Activated T-helper 17 cell treated with anti-CD3 and anti-CD28 coated beads, Interleukin-2, amount 50 U/mL, for 72 hours (primary cell): ENCODE measurements around the gene PSMD14. TPM values are rescaled to one million over a fixed set of nuclear protein-coding genes. Genes with fewer than 3 reads are reported as not detected.
"Not testable (repeated sequence)": the region's sequence is repeated elsewhere in the genome, so short reads cannot be mapped to it uniquely, and the experiment has no call there.

Source experiments
- ATAC-seq: fragments of 150-1000 bp; cut with Tn5 transposase; replicated peaks from 2 replicates; pipeline ENCODE4 v1.10.0; 2021; ENCODE audit warnings: mild to moderate bottlenecking, moderate library complexity
- H3K27ac Mint-ChIP-seq: one replicate; pipeline ENCODE4 v1.8.0; 2022; ENCODE audit warnings: mixed read lengths
- H3K27me3 Mint-ChIP-seq: one replicate; pipeline ENCODE4 v1.8.0; 2022; ENCODE audit warnings: mixed read lengths
- H3K36me3 Mint-ChIP-seq: one replicate; pipeline ENCODE4 v1.8.0; 2022; ENCODE audit warnings: low read depth, mild to moderate bottlenecking, mixed read lengths
- H3K4me1 Mint-ChIP-seq: one replicate; pipeline ENCODE4 v1.8.0; 2022; ENCODE audit warnings: mixed read lengths
- H3K4me3 Mint-ChIP-seq: one replicate; pipeline ENCODE4 v1.8.0; 2022; ENCODE audit warnings: mild to moderate bottlenecking, mixed read lengths
- H3K9me3 Mint-ChIP-seq: one replicate; pipeline ENCODE4 v1.8.0; 2022; ENCODE audit warnings: mixed read lengths
- total RNA-seq, 2 donors: library from RNA; stranded (reverse); gene quantifications; one replicate each; pipeline ENCODE4 v1.2.3, GENCODE V29; 2022

The PSMD14 gene
- 100 to 1,000 TPM in 1 of 2 donors, 10 to 100 TPM in 1; 80.1 to 119 TPM for total RNA-seq

GRCh38 chr2:161308178-161308955 is at the start of gene PSMD14:
Gene PSMD14, plus strand, starts transcription at chr2:161308425. Its CDS starts 10,401 bp downstream, at chr2:161318826.
- peak; percentile 95 for ATAC-seq
- Mint-ChIP-seq H3K36me3 (peaks cover 35% of the 10 kb centered on the region), H3K27me3 (no peaks in the 10 kb centered on the region), H3K4me1 (peaks cover 12% of the 10 kb centered on the region), H3K27ac (peak within 1 kb of the TSS; percentile 99), H3K4me3 (peak within 1 kb of the TSS; percentile 98), H3K9me3 (no peaks in the 10 kb centered on the region)

DNA sequence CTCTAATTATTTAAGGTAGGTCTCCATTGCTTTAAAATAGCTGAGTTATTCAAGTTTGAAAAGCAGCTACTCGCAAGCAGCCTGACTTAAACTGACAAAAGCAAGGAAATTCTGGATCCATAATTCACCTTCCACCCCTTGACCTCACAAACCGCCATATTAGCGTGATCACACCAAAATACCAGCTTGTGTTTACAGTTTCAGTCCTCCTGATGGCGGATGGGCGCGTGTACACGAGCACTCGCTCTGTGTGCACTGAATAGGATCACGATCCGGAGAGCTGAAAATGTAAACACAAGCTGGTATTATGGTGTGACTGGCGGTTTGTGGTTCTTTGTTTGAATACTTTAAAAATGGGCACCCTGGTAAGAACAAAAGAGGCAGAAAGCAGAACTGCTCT is 42.4 kb upstream of the PSMD14 start:
- H3K4me1 Mint-ChIP-seq = no peaks in the 10 kb centered on the region
- H3K4me3 Mint-ChIP-seq = no peak overlapping the region
- no peaks in the 10 kb centered on the region for H3K27me3 Mint-ChIP-seq
- H3K27ac Mint-ChIP-seq = no peak overlapping the region
- no peak for ATAC-seq
- no peaks in the 10 kb centered on the region for H3K36me3 Mint-ChIP-seq
- no peaks in the 10 kb centered on the region for H3K9me3 Mint-ChIP-seq

DNA sequence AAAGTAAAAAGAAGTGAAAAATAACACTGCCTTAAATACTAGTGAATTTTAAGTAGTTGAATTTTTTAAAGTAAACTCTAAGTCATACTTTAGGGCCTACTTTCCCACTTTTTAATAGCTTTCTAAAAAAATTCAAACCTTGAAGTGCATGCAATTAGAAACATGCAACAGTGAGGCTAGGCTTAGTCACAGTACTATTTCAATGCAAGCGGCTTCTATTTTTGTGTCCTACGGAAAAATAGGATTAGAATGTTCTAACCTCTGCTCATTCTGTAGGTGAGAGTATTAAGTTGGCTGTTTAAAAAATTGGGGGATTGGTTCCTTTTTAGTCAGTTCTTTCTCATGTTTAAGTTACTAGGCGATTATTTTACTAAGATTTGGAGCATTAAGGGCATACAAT is 39.1 kb upstream of the PSMD14 start:
- Mint-ChIP-seq H3K9me3 (no peaks in the 10 kb centered on the region), H3K27ac (no peak overlapping the region), H3K4me1 (peaks cover 5% of the 10 kb centered on the region), H3K36me3 (no peaks in the 10 kb centered on the region), H3K27me3 (peaks cover 3% of the 10 kb centered on the region), H3K4me3 (no peak overlapping the region)
- ATAC-seq = no peak

GRCh38 chr2:161273038-161273760 is 35.0 kb upstream of the PSMD14 start:
- Mint-ChIP-seq H3K27me3 (peaks cover 3% of the 10 kb centered on the region), H3K4me1 (peaks cover 5% of the 10 kb centered on the region), H3K36me3 (no peaks in the 10 kb centered on the region), H3K9me3 (no peaks in the 10 kb centered on the region), H3K4me3 (no peak overlapping the region), H3K27ac (no peak overlapping the region)
- peak; percentile 57 for ATAC-seq

DNA sequence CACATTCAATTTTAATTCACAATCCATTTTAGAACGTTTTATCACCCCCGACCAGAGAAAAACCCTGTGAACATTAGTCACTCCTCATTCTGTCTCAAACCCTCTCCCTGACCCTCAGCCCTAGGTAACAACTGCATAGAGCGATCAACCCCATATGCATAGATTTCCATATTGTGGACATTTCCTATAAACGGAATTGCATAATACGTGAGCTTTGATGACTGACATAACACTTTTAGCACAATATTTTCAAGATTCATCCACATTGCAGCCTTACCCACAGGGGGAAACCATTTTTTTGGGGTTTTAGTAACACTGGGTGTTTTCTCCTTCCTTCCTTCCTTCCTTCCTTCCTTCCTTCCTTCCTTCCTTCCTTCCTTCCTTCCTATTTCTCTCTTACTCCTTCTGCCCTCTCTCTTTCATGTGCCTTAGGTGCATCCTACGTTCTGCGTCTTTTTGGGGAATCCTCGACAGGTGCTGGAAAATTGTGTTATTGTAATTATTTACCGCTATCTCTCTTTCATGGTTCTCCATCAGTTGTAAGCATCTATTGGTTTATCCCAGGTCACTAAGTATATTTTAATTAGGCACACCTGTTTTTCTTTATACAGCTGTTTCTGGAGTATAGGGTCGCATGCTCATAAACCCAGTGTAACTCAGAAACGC is 29.5 kb upstream of the PSMD14 start:
- H3K27ac Mint-ChIP-seq, H3K27me3 Mint-ChIP-seq, H3K9me3 Mint-ChIP-seq, H3K4me1 Mint-ChIP-seq, ATAC-seq, H3K4me3 Mint-ChIP-seq, H3K36me3 Mint-ChIP-seq: not testable (repeated sequence)

DNA sequence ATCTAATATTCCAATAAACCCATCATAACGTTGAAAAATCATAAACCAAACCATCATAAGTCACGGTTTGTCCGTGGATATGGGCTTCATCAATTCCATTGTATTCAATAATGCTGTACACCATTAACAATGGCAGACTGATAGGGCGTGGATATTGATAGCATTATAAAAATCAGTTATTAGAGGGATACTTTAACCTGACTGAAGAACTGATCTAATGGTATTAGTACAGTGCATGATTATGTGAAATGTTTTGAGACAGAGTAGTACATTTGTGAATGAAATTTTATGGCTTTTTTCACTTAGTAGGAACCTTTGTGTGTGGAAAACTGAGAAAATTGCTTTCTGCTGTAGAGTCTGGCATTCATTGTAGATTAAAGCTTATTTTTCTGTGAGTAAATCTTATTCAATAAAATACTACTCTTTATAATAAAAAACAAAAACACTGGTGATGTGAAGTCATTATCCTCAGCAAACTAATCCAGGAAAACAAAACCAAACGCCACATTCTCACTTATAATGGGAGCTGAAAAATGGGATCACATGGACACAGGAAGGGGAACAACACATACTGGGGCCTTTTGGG is 28.9 kb upstream of the PSMD14 start:
- H3K36me3 Mint-ChIP-seq, H3K4me1 Mint-ChIP-seq, ATAC-seq, H3K27me3 Mint-ChIP-seq, H3K27ac Mint-ChIP-seq, H3K4me3 Mint-ChIP-seq, H3K9me3 Mint-ChIP-seq: not testable (repeated sequence)

GRCh38 chr2:161280906-161281323 is 27.3 kb upstream of the PSMD14 start:
- H3K36me3 Mint-ChIP-seq, H3K9me3 Mint-ChIP-seq, H3K4me3 Mint-ChIP-seq, H3K27me3 Mint-ChIP-seq, ATAC-seq, H3K27ac Mint-ChIP-seq, H3K4me1 Mint-ChIP-seq: not testable (repeated sequence)

DNA sequence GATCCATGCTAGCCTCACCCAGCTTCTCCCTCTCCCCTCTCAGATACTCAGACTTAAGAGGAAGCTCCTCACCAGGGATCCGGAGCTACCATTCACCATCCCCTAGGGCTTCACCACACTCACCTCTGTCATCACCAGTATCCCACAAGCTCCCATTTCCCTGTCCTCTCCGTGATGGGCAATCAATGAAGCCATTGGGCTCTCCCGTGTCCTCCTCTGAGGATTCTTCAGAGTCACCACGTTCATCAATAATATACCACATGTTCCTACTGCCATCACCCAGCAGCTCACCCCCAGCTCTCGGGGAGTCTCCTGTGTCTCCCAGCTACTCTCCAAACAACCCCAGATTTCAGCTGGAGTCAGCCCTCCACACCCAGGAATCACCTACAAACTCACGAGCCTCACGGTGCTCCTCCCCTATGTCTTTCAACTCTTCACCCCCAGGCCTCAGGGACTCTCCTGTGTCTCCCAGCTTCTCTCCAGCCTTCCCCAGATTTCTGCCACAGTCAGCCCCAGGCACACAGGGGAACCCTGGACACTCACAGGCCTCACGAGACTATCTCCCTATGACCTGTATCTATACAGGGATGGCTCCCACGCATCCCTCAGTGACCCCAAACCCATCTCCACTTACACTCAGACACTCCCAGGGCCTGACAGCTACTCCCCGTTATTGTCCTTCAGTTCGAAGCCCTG is 26.5 kb upstream of the PSMD14 start:
- H3K9me3 Mint-ChIP-seq, ATAC-seq, H3K4me1 Mint-ChIP-seq, H3K27me3 Mint-ChIP-seq, H3K27ac Mint-ChIP-seq, H3K36me3 Mint-ChIP-seq, H3K4me3 Mint-ChIP-seq: not testable (repeated sequence)

- H3K4me1 Mint-ChIP-seq, H3K9me3 Mint-ChIP-seq, H3K36me3 Mint-ChIP-seq, ATAC-seq, H3K27me3 Mint-ChIP-seq, H3K4me3 Mint-ChIP-seq, H3K27ac Mint-ChIP-seq: not testable (repeated sequence)
Observed at GRCh38 chr2:161282311-161282644, 25.9 kb upstream of the PSMD14 start.

- Mint-ChIP-seq H3K4me1 (no peaks in the 10 kb centered on the region), H3K27ac (no peak overlapping the region), H3K36me3 (no peaks in the 10 kb centered on the region), H3K4me3 (no peak overlapping the region), H3K27me3 (peaks cover 12% of the 10 kb centered on the region), H3K9me3 (no peaks in the 10 kb centered on the region)
- ATAC-seq = no peak
Observed at GRCh38 chr2:161283926-161284325, 24.3 kb upstream of the PSMD14 start.

DNA sequence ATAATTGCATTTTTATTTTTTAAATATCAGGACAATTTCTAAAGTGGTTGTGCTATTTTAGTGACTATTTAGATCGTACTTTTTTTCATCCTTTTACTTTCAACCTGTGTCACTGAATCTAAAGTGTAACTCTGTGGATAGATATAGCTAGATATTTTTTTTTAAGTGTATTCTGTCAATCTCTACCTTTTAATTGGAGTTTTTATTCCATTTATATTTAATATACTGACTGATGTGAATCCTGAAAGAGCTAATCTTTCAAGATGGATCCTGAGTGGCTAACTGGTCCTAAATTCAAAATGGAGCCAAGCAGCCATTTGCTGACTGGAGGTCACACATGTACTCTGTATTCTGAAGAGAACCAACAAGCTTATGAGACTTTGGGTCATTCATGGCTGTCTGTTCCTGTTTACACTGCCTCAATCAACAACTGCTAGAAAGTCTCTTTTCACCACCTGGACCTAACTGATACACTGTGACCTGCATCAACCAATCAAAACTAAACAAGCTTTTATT is 4.6 kb upstream of the PSMD14 start:
- no peak overlapping the region for H3K27ac Mint-ChIP-seq
- H3K4me1 Mint-ChIP-seq = no peaks in the 10 kb centered on the region
- H3K27me3 Mint-ChIP-seq = peaks cover 7% of the 10 kb centered on the region
- no peaks in the 10 kb centered on the region for H3K9me3 Mint-ChIP-seq
- no peak overlapping the region for H3K4me3 Mint-ChIP-seq
- no peak for ATAC-seq
- peaks cover 6% of the 10 kb centered on the region for H3K36me3 Mint-ChIP-seq

DNA sequence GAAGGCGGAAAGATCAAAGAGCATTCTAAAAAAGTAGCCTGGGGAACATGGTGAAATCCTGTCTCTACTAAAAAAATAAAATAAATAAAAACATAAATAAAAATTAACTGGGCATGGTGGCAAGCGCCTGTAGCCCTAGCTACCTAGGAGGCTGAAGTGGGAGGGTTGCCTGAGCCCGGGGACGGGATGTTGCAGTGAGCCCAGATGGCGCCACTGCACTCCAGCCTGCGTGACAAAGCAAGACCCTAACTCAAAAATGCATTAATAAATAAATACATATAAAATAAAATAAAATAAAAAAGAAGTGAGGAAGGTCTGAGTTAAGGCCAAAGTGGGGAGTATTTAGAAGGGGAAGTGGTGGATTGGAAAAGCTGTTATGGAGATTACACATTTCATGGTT is 1.3 kb upstream of the PSMD14 start:
- Mint-ChIP-seq H3K27ac (peak overlapping the region; percentile 99), H3K9me3 (no peaks in the 10 kb centered on the region), H3K27me3 (no peaks in the 10 kb centered on the region), H3K4me1 (peaks cover 6% of the 10 kb centered on the region), H3K4me3 (peak overlapping the region; percentile 98), H3K36me3 (peaks cover 21% of the 10 kb centered on the region)
- ATAC-seq = no peak

DNA sequence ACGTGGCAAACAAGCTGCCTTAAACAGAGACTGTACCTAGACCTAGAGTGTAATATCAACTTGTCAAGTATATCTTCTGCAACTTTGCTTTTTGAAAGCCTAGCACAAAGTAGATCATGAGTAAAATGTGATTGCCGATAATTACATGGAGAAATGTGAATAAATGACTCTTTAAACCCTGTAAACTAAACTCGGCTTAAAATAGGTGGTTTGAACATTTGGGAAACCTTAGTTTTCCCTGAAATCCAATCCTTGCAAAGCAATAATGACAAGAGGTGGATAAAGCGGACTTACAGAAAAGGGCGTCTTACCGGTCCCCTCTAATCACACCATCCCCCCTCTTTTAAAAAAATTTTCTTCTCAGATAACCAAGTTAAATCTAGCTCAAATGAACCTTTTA is 549 bp upstream of the PSMD14 start:
- H3K27me3 Mint-ChIP-seq = no peaks in the 10 kb centered on the region
- peak overlapping the region; percentile 99 for H3K27ac Mint-ChIP-seq
- peaks cover 28% of the 10 kb centered on the region for H3K36me3 Mint-ChIP-seq
- no peak for ATAC-seq
- peaks cover 8% of the 10 kb centered on the region for H3K4me1 Mint-ChIP-seq
- H3K9me3 Mint-ChIP-seq = no peaks in the 10 kb centered on the region
- peak overlapping the region; percentile 98 for H3K4me3 Mint-ChIP-seq

DNA sequence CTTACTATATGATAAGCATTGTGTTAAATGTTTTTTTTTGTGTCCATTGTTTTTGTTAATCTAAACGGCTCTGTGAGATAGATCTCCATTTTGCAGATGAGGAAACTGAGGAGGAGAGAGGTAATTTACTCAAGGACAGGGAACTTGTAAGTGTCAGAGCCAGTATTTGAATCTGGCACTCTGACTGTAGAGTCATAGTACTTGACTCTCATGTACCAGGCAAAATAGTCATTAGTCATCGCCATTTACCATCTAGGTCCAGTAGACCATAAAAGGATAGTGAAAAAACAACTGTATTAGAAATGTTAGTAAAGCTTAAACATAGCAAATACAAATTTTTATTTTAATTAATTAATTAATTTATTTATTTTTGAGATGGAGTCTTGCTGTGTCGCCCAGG is 4.8 kb downstream of the PSMD14 start:
- H3K27me3 Mint-ChIP-seq = no peaks in the 10 kb centered on the region
- H3K9me3 Mint-ChIP-seq = no peaks in the 10 kb centered on the region
- peaks cover 28% of the 10 kb centered on the region for H3K4me1 Mint-ChIP-seq
- no peak for ATAC-seq
- no peak overlapping the region for H3K27ac Mint-ChIP-seq
- peak overlapping the region; percentile 8 for H3K4me3 Mint-ChIP-seq
- H3K36me3 Mint-ChIP-seq = peaks cover 75% of the 10 kb centered on the region
